GM23338 (cell line): ENCODE data around the gene PICK1.

ENCODE experiments used
- CREB1 ChIP-seq: fragments of 250-450 bp; sonication (Bioruptor Pico); IDR thresholded peaks from 2 replicates; pipeline ENCODE4 v1.5.0; 2020; ENCODE audit warnings: low read depth, mild to moderate bottlenecking, moderate library complexity
- EZH2 ChIP-seq: fragments of 200-600 bp; sonication (generic); IDR thresholded peaks from one replicate; pipeline ENCODE4 v1.8.0; 2017; ENCODE audit warnings: antibody characterized with exemption, mild to moderate bottlenecking, low read depth; ENCODE audit not compliant: unreplicated experiment
- EZH2phosphoT487 ChIP-seq: fragments of 200-600 bp; sonication (generic); IDR thresholded peaks from one replicate; pipeline ENCODE4 v1.8.1; 2018; ENCODE audit warnings: antibody characterized with exemption; ENCODE audit not compliant: unreplicated experiment
- POLR2AphosphoS5 ChIP-seq: IDR thresholded peaks from 2 replicates; pipeline ENCODE4 v1.6.1; 2016; ENCODE audit warnings: antibody characterized with exemption, low read depth
- TF ChIP-seq, protein P1 (sequence below), 2 experiments: fragments of 200-600 bp in 1 of 2; sonication (generic) in 1 of 2; conservative IDR thresholded peaks; 2 replicates each; pipeline versions ENCODE4 v1.5.1 to v1.6.1; 2016 to 2017; ENCODE audit warnings: antibody characterized with exemption in 2 of 2, low read depth in 2 of 2, mild to moderate bottlenecking in 2 of 2, moderate library complexity in 1 of 2
- TF ChIP-seq, protein P2 (sequence below): IDR thresholded peaks from one replicate; pipeline ENCODE4 v1.6.1; 2018; ENCODE audit warnings: antibody characterized with exemption; ENCODE audit not compliant: unreplicated experiment
- TF ChIP-seq, protein P3 (sequence below): fragments of 250-450 bp; sonication (Bioruptor Pico); IDR thresholded peaks from 2 replicates; pipeline ENCODE4 v1.5.0; 2020; ENCODE audit warnings: mild to moderate bottlenecking, moderate library complexity

DNA sequence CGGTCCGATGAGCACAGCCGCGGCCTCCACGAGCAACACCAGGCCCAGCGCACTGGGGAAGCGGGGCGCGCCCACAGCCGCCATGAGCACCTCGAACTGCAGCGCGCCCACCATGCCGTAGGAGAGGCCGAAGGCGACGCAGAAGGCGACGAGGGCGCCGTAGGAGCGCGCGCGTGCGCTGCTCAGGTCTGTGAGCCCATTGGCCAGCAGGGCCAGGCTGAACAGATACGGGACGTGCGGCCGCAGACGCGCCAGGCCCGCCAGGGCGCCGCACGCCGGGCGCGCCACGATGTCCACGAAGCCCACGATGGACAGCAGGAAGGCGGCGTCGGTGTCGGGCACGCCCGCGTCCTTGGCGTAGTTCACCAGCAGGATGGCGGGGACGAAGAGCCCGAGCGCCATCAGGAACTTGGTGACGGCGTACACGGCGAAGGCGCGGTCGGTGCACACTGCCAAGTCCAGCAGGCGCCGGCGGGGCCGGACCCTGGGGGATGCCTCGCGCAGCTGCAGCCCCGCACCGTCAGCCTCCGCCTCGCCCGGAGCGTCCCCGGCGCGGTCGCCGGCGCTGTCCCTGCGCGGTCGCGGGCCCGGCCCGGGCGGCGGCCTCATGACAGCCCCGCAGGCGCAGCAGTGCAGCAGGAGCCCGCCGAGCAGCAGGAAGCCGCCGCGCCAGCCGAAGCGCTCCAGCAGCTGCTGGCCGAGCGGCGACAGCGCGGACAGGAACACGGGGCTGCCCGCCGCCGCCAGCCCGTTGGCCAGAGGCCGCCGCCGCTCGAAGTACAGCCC lies 23.8 kb downstream of the PICK1 start:
- TF ChIP-seq, protein P1, sequence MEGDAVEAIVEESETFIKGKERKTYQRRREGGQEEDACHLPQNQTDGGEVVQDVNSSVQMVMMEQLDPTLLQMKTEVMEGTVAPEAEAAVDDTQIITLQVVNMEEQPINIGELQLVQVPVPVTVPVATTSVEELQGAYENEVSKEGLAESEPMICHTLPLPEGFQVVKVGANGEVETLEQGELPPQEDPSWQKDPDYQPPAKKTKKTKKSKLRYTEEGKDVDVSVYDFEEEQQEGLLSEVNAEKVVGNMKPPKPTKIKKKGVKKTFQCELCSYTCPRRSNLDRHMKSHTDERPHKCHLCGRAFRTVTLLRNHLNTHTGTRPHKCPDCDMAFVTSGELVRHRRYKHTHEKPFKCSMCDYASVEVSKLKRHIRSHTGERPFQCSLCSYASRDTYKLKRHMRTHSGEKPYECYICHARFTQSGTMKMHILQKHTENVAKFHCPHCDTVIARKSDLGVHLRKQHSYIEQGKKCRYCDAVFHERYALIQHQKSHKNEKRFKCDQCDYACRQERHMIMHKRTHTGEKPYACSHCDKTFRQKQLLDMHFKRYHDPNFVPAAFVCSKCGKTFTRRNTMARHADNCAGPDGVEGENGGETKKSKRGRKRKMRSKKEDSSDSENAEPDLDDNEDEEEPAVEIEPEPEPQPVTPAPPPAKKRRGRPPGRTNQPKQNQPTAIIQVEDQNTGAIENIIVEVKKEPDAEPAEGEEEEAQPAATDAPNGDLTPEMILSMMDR (conservative IDR thresholded peaks at IDR 0.05; ENCODE audit: low read depth in 2 of 2), result no peak
- TF ChIP-seq POLR2AphosphoS5 (peak; percentile 74), EZH2 (no peak), EZH2phosphoT487 (no peak), CREB1 (CRISPR knock-in tag) (peak; percentile 38; the same call in 1 of the 2 replicates)
- TF ChIP-seq, protein P2, sequence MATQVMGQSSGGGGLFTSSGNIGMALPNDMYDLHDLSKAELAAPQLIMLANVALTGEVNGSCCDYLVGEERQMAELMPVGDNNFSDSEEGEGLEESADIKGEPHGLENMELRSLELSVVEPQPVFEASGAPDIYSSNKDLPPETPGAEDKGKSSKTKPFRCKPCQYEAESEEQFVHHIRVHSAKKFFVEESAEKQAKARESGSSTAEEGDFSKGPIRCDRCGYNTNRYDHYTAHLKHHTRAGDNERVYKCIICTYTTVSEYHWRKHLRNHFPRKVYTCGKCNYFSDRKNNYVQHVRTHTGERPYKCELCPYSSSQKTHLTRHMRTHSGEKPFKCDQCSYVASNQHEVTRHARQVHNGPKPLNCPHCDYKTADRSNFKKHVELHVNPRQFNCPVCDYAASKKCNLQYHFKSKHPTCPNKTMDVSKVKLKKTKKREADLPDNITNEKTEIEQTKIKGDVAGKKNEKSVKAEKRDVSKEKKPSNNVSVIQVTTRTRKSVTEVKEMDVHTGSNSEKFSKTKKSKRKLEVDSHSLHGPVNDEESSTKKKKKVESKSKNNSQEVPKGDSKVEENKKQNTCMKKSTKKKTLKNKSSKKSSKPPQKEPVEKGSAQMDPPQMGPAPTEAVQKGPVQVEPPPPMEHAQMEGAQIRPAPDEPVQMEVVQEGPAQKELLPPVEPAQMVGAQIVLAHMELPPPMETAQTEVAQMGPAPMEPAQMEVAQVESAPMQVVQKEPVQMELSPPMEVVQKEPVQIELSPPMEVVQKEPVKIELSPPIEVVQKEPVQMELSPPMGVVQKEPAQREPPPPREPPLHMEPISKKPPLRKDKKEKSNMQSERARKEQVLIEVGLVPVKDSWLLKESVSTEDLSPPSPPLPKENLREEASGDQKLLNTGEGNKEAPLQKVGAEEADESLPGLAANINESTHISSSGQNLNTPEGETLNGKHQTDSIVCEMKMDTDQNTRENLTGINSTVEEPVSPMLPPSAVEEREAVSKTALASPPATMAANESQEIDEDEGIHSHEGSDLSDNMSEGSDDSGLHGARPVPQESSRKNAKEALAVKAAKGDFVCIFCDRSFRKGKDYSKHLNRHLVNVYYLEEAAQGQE, result no peak
- TF ChIP-seq, protein P3, sequence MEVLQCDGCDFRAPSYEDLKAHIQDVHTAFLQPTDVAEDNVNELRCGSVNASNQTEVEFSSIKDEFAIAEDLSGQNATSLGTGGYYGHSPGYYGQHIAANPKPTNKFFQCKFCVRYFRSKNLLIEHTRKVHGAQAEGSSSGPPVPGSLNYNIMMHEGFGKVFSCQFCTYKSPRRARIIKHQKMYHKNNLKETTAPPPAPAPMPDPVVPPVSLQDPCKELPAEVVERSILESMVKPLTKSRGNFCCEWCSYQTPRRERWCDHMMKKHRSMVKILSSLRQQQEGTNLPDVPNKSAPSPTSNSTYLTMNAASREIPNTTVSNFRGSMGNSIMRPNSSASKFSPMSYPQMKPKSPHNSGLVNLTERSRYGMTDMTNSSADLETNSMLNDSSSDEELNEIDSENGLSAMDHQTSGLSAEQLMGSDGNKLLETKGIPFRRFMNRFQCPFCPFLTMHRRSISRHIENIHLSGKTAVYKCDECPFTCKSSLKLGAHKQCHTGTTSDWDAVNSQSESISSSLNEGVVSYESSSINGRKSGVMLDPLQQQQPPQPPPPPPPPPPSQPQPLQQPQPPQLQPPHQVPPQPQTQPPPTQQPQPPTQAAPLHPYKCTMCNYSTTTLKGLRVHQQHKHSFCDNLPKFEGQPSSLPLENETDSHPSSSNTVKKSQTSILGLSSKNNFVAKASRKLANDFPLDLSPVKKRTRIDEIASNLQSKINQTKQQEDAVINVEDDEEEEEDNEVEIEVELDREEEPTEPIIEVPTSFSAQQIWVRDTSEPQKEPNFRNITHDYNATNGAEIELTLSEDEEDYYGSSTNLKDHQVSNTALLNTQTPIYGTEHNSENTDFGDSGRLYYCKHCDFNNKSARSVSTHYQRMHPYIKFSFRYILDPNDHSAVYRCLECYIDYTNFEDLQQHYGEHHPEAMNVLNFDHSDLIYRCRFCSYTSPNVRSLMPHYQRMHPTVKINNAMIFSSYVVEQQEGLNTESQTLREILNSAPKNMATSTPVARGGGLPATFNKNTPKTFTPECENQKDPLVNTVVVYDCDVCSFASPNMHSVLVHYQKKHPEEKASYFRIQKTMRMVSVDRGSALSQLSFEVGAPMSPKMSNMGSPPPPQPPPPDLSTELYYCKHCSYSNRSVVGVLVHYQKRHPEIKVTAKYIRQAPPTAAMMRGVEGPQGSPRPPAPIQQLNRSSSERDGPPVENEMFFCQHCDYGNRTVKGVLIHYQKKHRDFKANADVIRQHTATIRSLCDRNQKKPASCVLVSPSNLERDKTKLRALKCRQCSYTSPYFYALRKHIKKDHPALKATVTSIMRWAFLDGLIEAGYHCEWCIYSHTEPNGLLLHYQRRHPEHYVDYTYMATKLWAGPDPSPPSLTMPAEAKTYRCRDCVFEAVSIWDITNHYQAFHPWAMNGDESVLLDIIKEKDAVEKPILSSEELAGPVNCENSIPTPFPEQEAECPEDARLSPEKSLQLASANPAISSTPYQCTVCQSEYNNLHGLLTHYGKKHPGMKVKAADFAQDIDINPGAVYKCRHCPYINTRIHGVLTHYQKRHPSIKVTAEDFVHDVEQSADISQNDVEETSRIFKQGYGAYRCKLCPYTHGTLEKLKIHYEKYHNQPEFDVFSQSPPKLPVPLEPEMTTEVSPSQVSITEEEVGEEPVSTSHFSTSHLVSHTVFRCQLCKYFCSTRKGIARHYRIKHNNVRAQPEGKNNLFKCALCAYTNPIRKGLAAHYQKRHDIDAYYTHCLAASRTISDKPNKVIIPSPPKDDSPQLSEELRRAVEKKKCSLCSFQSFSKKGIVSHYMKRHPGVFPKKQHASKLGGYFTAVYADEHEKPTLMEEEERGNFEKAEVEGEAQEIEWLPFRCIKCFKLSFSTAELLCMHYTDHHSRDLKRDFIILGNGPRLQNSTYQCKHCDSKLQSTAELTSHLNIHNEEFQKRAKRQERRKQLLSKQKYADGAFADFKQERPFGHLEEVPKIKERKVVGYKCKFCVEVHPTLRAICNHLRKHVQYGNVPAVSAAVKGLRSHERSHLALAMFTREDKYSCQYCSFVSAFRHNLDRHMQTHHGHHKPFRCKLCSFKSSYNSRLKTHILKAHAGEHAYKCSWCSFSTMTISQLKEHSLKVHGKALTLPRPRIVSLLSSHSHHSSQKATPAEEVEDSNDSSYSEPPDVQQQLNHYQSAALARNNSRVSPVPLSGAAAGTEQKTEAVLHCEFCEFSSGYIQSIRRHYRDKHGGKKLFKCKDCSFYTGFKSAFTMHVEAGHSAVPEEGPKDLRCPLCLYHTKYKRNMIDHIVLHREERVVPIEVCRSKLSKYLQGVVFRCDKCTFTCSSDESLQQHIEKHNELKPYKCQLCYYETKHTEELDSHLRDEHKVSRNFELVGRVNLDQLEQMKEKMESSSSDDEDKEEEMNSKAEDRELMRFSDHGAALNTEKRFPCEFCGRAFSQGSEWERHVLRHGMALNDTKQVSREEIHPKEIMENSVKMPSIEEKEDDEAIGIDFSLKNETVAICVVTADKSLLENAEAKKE (CRISPR knock-in tag), result no peak
